ENCODE data around the gene GBP1.
"Not testable (repeated sequence)": the region's sequence is repeated elsewhere in the genome, so short reads cannot be mapped to it uniquely, and the experiment has no call there.

GBP1 gene

DNA sequence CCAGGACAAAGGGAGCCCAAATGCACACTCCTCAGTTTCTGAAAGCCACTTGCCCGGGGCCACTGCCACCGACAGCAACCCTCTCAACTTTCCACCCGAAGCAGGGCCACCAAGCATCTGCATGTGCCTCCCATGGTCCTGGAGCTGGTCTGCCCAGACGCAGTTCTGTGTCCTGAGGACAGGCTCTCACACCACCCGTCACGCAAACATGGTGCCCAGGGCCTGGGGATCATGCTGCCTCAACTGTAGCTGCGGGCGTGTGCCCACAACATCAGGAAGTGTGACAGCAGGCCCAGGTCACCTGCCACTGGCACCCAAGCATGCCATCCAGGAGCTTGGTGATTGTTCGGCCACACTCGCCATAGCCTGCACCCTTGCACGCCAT, 14.4 kb downstream of the GBP1 start:
- Histone ChIP-seq H3K4me1 (ENCODE audit: control insufficient read depth, insufficient read depth, low read depth, low read length) (peaks cover 2% of the 10 kb centered on the region), H3K9ac (ENCODE audit: low read length) (no peak overlapping the region), H3K27me3 (ENCODE audit: control insufficient read depth in 1 of 2, insufficient read depth in 1 of 2, low read length in 2 of 2) (no peaks in the 10 kb centered on the region), H3K23ac (ENCODE audit: low read length in 2 of 2) (no peak overlapping the region), H3K27ac (ENCODE audit: low read length, poor library complexity, severe bottlenecking) (no peak overlapping the region), H4K91ac (ENCODE audit: low read length) (no peak overlapping the region), H2BK120ac (ENCODE audit: low read depth, low read length) (no peak overlapping the region), H3K18ac (ENCODE audit: low read depth in 1 of 2, low read length in 2 of 2) (no peak overlapping the region), H3K79me1 (replicated peaks; ENCODE audit: low read length, poor library complexity, severe bottlenecking) (no peaks in the 10 kb centered on the region), H3K4me2 (ENCODE audit: low read length, poor library complexity, severe bottlenecking) (no peak overlapping the region), H2BK12ac (ENCODE audit: low read length in 2 of 2) (no peak overlapping the region), H3K4ac (ENCODE audit: low read depth in 1 of 2, low read length in 2 of 2) (no peak overlapping the region), H3K36me3 (ENCODE audit: control insufficient read depth in 1 of 2, insufficient read depth in 2 of 2, low read depth in 1 of 2, low read length in 2 of 2) (peaks cover 14 to 46% of the 10 kb centered on the region in 2 experiments), H2BK5ac (ENCODE audit: low read depth, low read length, poor library complexity, severe bottlenecking) (no peak overlapping the region), H2AK5ac (ENCODE audit: low read length, severe bottlenecking) (no peak overlapping the region), H2BK15ac (ENCODE audit: low read depth, poor library complexity, severe bottlenecking) (no peak overlapping the region), H4K8ac (ENCODE audit: low read length) (no peak overlapping the region), H2AFZ (ENCODE audit: low read depth, low read length) (no peak overlapping the region), H3K9me3 (ENCODE audit: control insufficient read depth, low read length) (no peaks in the 10 kb centered on the region), H3K14ac (ENCODE audit: low read length in 2 of 2) (peak overlapping the region in 1 of 2 experiments; percentile 6), H3K4me3 (ENCODE audit: insufficient read depth in 1 of 2, low read depth in 1 of 2, low read length in 2 of 2) (no peak overlapping the region)
- DNase-seq = no peak
- 96% methylated on average over 11 of the region's 11 CpGs for WGBS

- H3K4ac ChIP-seq (ENCODE audit: low read depth in 1 of 2, low read length in 2 of 2) = not testable (repeated sequence)
Measured at GRCh38 chr1:89049901-89050648, 14.9 kb downstream of the GBP1 start.

GRCh38 chr1:89049187-89049586, 15.8 kb downstream of the GBP1 start:
- not testable (repeated sequence) for H4K8ac ChIP-seq (ENCODE audit: low read length); H3K4ac ChIP-seq (ENCODE audit: low read depth in 1 of 2, low read length in 2 of 2); DNase-seq; H3K9me3 ChIP-seq (ENCODE audit: control insufficient read depth, low read length); H3K4me3 ChIP-seq (ENCODE audit: insufficient read depth in 1 of 2, low read depth in 1 of 2, low read length in 2 of 2); H4K91ac ChIP-seq (ENCODE audit: low read length); H2AFZ ChIP-seq (ENCODE audit: low read depth, low read length); H2BK12ac ChIP-seq (ENCODE audit: low read length in 2 of 2); H3K27me3 ChIP-seq (ENCODE audit: control insufficient read depth in 1 of 2, insufficient read depth in 1 of 2, low read length in 2 of 2); H2BK5ac ChIP-seq (ENCODE audit: low read depth, low read length, poor library complexity, severe bottlenecking); H3K9ac ChIP-seq (ENCODE audit: low read length); H3K23ac ChIP-seq (ENCODE audit: low read length in 2 of 2); H3K14ac ChIP-seq (ENCODE audit: low read length in 2 of 2); H3K4me1 ChIP-seq (ENCODE audit: control insufficient read depth, insufficient read depth, low read depth, low read length); H3K4me2 ChIP-seq (ENCODE audit: low read length, poor library complexity, severe bottlenecking); H3K18ac ChIP-seq (ENCODE audit: low read depth in 1 of 2, low read length in 2 of 2); H2BK120ac ChIP-seq (ENCODE audit: low read depth, low read length); H3K27ac ChIP-seq (ENCODE audit: low read length, poor library complexity, severe bottlenecking); H2BK15ac ChIP-seq (ENCODE audit: low read depth, poor library complexity, severe bottlenecking); H3K79me1 ChIP-seq (replicated peaks; ENCODE audit: low read length, poor library complexity, severe bottlenecking); H2AK5ac ChIP-seq (ENCODE audit: low read length, severe bottlenecking)
- WGBS = no CpG with 5 or more reads among the region's 4 CpGs
- H3K36me3 ChIP-seq (ENCODE audit: control insufficient read depth in 1 of 2, insufficient read depth in 2 of 2, low read depth in 1 of 2, low read length in 2 of 2) = peaks cover 13 to 34% of the 10 kb centered on the region in 2 experiments

More at GRCh38 chr1:89049901-89050648, 14.9 kb downstream of the GBP1 start:
- H2AK5ac ChIP-seq (ENCODE audit: low read length, severe bottlenecking); H3K9ac ChIP-seq (ENCODE audit: low read length); H3K23ac ChIP-seq (ENCODE audit: low read length in 2 of 2); H3K14ac ChIP-seq (ENCODE audit: low read length in 2 of 2); H2BK15ac ChIP-seq (ENCODE audit: low read depth, poor library complexity, severe bottlenecking); DNase-seq; H4K91ac ChIP-seq (ENCODE audit: low read length); H3K18ac ChIP-seq (ENCODE audit: low read depth in 1 of 2, low read length in 2 of 2); H3K27ac ChIP-seq (ENCODE audit: low read length, poor library complexity, severe bottlenecking); H2BK120ac ChIP-seq (ENCODE audit: low read depth, low read length); H3K27me3 ChIP-seq (ENCODE audit: control insufficient read depth in 1 of 2, insufficient read depth in 1 of 2, low read length in 2 of 2); H4K8ac ChIP-seq (ENCODE audit: low read length); H2AFZ ChIP-seq (ENCODE audit: low read depth, low read length); H2BK12ac ChIP-seq (ENCODE audit: low read length in 2 of 2); H3K4me1 ChIP-seq (ENCODE audit: control insufficient read depth, insufficient read depth, low read depth, low read length); H3K79me1 ChIP-seq (replicated peaks; ENCODE audit: low read length, poor library complexity, severe bottlenecking); H3K9me3 ChIP-seq (ENCODE audit: control insufficient read depth, low read length); H3K4me2 ChIP-seq (ENCODE audit: low read length, poor library complexity, severe bottlenecking); H3K4me3 ChIP-seq (ENCODE audit: insufficient read depth in 1 of 2, low read depth in 1 of 2, low read length in 2 of 2); H2BK5ac ChIP-seq (ENCODE audit: low read depth, low read length, poor library complexity, severe bottlenecking): not testable (repeated sequence)
- H3K36me3 ChIP-seq (ENCODE audit: control insufficient read depth in 1 of 2, insufficient read depth in 2 of 2, low read depth in 1 of 2, low read length in 2 of 2) = peaks cover 14 to 41% of the 10 kb centered on the region in 2 experiments
- 90% methylated on average over 9 of the region's 9 CpGs for WGBS

GRCh38 chr1:89047734-89048133, 17.3 kb downstream of the GBP1 start:
- Histone ChIP-seq H4K8ac (ENCODE audit: low read length) (no peak overlapping the region), H3K14ac (ENCODE audit: low read length in 2 of 2) (no peak overlapping the region), H3K27ac (ENCODE audit: low read length, poor library complexity, severe bottlenecking) (no peak overlapping the region), H2AFZ (ENCODE audit: low read depth, low read length) (no peak overlapping the region), H4K91ac (ENCODE audit: low read length) (no peak overlapping the region), H3K9ac (ENCODE audit: low read length) (no peak overlapping the region), H2BK5ac (ENCODE audit: low read depth, low read length, poor library complexity, severe bottlenecking) (no peak overlapping the region), H3K79me1 (replicated peaks; ENCODE audit: low read length, poor library complexity, severe bottlenecking) (no peaks in the 10 kb centered on the region), H3K9me3 (ENCODE audit: control insufficient read depth, low read length) (no peaks in the 10 kb centered on the region), H3K18ac (ENCODE audit: low read depth in 1 of 2, low read length in 2 of 2) (no peak overlapping the region), H3K4me1 (ENCODE audit: control insufficient read depth, insufficient read depth, low read depth, low read length) (peaks cover 2% of the 10 kb centered on the region), H2BK120ac (ENCODE audit: low read depth, low read length) (no peak overlapping the region), H2BK12ac (ENCODE audit: low read length in 2 of 2) (no peak overlapping the region), H3K27me3 (ENCODE audit: control insufficient read depth in 1 of 2, insufficient read depth in 1 of 2, low read length in 2 of 2) (no peaks in the 10 kb centered on the region), H2AK5ac (ENCODE audit: low read length, severe bottlenecking) (no peak overlapping the region), H3K4me3 (ENCODE audit: insufficient read depth in 1 of 2, low read depth in 1 of 2, low read length in 2 of 2) (no peak overlapping the region), H2BK15ac (ENCODE audit: low read depth, poor library complexity, severe bottlenecking) (no peak overlapping the region), H3K23ac (ENCODE audit: low read length in 2 of 2) (no peak overlapping the region), H3K36me3 (ENCODE audit: control insufficient read depth in 1 of 2, insufficient read depth in 2 of 2, low read depth in 1 of 2, low read length in 2 of 2) (peaks cover 10 to 20% of the 10 kb centered on the region in 2 experiments), H3K4ac (ENCODE audit: low read depth in 1 of 2, low read length in 2 of 2) (no peak overlapping the region), H3K4me2 (ENCODE audit: low read length, poor library complexity, severe bottlenecking) (no peak overlapping the region)
- DNase-seq = no peak
- no CpG with 5 or more reads among the region's 3 CpGs for WGBS

All from mesenchymal stem cell (in vitro differentiated cells and primary cell).